GM10847 (cell line): ENCODE data around the gene ZMYND10.

Experiments used
- POLR2A ChIP-seq: IDR thresholded peaks from 2 replicates; pipeline ENCODE4 v1.6.1; 2011; ENCODE audit not compliant: insufficient read length; ENCODE audit errors: extremely low read depth

ZMYND10 gene

DNA sequence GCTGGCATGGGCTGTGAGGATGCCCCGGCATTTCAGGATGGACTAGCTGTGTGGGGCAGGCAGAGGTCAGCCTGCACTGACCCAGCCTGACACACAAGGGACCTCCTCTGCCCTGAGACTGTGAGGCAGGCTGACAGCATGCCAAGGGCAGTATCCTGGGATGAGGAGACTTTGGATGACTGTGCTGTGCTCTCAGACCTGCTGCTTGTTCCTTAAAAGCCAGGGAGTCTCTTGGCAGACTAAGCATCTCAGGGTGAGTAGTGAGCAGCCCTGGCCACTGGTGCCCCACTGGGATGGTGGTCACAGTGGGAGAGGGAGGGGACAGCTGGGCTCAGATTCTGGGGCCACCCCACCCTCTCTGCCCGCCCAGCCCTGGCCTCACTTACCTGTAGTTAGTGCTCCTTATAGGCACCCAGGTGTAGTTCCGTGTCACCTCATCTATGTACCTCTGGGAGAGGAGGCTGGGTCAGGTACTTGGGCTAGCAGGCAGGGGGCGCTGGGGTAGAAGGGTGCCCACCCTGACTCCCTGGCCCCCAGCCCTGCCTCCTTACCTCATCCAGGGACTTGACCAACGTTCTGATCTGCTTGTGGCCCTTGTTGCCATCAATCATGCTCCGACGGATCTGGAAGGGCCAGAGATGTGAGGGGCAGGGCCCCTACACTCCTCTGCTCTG is 29.9 kb upstream of the ZMYND10 start:
- TF ChIP-seq POLR2A = no peak

DNA sequence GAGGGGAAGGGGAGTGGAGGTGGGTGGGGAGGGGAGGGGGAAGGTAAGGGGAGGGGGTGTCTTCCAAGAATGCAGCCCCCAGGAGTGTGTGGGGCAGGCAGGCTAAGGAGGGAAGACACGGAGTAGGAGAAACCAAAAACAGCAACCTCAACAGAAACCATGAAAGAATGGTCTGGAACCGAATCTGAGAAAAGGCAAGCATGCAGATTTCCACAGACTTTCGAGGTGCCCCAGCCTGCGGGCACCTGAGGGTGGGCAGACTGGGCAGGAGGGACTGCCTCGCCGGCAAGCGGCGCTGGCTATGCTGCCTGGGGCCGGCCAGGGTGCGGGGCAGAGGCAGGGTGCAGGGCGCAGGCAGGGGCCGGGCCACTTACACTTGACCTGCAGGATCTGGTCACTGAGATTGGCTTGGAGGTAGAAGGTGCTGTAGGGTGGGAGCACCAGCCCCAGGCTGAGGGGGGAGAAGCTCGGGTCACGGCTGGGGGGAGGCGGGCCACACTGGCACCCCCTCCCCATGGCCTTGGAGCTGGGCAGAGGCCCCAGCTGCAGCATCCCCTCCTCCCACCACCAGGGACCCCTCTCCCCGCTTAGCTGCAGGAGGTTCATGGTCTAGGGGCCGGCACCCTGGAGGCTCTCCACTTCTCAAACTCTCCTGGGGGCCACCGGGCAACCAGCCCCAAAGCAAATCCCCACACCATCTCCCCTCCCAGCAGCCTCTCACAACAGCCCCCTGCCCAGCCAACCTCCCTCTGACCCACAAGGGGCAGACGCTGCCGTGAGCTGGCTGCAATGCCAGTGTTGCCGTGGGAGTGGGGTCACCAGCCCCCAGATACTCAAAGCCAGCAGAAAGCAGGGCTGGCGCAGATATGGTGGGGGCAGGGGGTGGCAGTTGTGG is 29.1 kb upstream of the ZMYND10 start:
- no peak for TF ChIP-seq POLR2A

DNA sequence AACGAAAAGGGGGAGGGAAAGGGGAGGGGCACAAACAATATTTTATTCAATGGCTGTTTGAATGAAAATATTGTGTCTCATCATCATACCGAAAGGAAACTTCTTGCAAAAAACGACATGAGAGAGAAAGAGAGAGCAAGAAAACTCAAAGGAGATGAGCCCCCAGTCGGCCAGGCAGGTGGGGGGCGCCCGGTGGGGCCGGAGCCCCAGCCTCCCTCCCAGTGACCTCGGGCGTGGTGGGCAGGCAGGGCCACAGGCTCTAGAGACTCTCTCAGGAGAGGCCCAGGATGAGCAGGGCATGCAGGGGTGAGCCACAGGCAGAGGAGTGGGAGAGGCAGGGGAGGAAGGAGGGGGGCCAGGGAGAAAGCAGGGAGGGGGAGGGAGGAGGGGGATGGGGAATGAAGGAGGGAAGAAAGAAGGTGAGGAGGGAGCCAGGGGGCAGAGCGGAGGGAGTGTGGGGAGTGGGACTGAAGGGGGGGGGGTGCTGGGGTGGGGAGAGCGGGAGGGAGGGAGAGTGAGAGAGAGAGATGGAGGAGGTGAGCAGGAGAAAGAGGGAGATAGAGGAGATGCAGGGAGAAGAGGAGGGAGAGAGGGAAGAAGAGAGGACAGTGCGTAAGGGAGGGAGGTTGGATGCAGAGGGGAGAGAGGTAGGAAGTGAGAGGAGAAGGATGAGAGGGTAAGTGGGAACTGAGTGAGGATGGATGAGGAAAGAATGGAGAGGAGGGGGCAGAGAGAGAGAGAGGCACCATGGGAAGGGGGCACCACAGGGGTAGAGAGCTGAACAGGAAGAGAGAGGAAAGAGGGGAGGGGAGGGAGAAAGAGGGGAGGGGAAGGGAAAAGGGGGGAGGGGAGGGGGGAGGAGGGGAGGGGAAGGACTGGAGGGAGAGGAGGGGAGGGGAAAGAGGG is 27.9 kb upstream of the ZMYND10 start:
- TF ChIP-seq POLR2A = no peak

DNA sequence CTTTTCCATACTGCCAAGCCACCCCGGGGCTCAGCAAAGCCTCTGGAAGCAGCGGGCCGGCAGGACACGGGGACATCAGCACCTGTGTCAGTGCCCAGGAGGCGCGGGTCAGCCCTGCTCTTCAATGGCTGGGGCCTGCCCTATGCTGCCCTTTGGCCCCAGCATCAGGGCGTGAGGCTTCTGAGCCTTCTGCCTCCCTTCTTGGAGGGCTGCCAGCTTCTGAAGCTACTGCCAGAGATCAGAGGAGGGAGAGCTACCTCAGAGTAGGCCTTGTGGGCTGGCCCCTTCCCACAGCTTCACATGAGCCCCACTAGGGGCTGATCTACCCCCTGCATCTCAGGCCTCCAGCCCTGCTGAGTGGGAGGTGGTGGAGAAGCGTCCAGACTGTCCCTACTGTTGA is 26.8 kb upstream of the ZMYND10 start:
- TF ChIP-seq POLR2A = no peak

DNA sequence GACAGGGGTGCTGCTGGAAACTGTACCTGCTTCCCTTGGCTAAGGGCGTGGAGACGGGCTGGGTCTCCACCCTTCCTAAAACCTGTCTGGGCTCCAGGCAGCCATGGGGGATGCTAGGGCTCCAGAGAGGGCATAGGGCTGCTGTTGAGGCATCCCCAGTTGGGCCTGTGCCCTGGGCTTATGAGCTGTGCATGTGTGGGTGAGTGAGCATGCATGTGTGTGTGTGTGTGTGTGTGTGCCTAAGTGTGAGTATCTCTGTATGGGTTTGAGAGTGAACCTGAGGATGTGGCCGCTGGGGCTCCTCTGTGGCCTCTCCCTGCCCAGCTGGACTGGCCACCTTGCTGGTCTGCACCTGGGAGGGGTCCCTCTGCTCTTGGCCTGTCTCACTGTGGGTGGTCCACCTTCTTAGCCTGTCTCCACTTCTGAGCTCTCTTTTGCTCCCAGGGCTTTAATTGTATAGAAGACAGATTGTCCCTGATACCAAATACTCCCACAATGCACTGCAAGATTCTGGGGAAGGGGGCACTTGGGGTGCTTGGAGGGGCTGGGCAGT is 25.7 kb upstream of the ZMYND10 start:
- no peak for TF ChIP-seq POLR2A

DNA sequence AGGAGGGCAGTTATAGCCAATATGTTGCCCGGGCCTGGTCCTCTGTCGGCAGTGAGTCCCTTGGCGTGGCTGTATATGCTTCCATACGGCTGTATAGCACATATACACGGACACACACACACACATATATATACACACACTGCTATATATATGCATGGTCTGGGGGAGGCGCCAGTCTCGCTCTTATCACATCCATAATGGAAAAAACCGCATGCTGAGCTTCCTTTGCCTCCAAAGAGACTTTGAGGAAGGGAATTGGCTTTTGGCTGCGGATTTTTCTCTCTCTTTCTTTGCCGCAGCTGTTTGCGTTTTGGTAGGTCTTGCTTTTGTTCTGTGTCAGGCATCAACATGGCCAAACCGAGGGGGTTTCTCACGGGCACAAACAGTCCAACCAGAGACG is 25.1 kb upstream of the ZMYND10 start:
- no peak for TF ChIP-seq POLR2A

DNA sequence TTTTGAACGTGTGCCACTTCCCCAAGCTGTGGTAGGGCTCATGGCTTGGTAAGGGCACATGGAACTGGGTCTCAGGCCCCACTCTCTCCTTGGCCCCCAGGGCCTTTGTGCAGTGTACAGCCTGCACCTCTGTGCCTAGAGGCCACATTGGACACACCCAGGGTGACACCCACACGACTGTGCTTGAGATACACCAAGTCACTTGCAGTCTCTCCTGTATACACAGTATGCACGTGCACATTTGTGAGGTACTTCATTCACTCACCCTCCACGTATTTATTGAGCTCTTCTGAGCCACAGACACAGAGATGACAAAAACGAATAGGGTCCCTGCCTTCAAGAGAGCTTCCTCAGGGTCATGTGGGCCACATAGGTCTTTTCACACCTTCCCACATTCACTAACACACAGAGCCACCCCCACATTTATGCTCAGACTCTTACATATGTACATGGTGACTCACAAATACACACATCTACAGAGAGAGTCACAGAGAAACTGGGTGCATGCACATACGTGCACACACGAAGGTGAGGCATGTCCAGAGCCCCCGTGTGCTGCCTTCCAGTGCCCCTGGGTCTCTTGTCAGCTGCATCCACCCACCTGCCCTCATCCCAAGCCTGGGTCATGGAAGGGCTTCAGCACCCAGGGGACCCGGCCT is 23.6 kb upstream of the ZMYND10 start:
- TF ChIP-seq POLR2A = no peak

DNA sequence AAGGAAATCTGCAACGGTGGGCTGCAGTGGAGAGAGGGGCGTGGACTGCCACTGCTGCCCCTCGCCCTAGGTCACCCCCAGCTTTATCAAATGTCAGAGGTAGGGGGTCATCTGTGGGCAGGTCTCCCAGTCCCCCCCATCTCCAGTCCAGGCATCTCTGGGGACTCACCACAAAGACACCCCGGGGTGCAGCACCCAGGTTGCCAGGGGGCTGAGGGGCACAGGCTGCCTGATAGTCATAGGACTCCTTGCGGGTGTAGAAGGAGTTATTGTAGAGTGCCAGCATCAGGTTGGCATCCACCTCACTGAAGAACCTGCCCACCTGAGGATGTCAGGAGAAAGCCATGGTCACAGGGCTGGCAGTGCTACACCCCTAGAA is 20.3 kb upstream of the ZMYND10 start:
- TF ChIP-seq POLR2A = no peak

DNA sequence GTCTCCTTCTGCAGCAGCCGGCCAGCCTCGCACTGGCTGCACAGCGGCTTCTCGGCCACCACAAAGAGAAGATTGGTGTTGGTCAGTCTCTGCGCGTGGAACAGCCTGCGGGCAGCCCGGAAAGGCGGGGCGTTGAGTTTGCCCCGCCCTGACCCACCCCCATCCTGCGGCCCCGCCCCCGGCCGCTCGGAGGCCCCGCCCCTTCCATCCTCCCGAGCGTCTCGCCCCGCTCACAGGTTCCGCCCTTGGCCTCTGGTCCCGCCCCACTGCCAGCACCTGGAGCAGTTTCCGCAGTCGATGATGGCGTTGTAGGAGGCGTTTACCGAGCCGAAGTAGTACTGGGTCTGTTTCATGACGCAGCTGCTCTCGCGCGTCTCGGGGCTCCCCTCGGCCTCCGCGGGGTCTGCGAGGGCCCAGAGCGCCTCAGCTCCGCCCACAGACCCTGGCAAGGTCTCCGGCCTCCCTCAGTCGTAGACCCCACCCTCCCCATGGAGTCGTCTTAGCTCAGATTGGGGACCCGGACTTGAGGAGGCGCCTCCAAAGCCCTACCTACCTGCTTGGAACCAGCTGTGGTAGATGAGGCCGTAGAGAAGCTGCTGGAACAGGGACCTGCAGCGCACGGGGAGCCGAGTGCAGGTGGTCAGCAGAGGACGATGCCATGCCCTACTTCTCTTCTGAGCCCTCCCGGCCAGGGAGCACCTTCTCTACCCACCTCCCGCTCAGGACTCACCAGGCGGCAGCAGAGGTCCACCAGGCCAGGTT is 19.7 kb upstream of the ZMYND10 start:
- no peak for TF ChIP-seq POLR2A

DNA sequence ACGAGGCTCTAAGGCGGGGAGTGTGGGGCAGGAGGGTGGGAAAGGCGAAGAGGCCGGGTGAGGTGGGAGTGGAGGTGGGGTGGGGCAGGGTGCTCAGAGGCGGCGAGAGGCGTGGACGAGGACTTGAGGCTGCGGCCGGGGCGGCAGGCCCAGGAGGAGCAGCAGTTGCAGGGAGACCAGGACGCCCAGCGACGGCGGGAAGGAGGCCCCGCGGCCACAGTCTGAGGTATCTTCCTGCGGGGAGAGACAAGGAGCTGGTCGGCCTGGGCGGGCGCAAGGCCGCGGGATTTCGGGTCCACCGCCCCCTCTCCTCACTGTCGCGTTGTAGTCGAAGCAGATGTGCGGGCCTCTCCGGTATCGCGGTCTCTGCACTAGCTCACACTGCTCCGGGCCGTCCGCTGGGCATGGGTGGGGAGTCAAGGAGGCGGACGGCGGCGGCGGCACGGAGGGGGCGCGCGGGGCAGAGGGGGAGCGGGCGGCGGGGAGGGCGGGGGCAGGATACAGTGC is 19.1 kb upstream of the ZMYND10 start:
- TF ChIP-seq POLR2A = no peak

DNA sequence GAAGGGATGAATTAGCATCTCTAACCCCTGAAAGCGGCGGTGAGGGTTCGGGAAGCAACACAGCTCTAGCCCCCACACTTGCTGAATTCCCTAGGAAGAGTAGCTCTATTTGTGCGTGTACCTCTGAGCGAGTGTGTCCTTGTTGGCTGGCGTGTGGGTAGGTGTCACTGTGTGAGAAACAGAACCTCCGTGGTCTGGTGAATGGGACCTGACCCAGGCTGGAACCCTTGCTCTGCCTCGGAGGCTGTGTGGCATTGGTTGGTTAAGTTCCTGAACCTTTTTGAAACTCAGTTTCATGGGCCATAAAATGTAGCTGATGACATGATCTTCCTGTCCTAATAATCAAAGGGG is 14.2 kb upstream of the ZMYND10 start:
- no peak for TF ChIP-seq POLR2A

DNA sequence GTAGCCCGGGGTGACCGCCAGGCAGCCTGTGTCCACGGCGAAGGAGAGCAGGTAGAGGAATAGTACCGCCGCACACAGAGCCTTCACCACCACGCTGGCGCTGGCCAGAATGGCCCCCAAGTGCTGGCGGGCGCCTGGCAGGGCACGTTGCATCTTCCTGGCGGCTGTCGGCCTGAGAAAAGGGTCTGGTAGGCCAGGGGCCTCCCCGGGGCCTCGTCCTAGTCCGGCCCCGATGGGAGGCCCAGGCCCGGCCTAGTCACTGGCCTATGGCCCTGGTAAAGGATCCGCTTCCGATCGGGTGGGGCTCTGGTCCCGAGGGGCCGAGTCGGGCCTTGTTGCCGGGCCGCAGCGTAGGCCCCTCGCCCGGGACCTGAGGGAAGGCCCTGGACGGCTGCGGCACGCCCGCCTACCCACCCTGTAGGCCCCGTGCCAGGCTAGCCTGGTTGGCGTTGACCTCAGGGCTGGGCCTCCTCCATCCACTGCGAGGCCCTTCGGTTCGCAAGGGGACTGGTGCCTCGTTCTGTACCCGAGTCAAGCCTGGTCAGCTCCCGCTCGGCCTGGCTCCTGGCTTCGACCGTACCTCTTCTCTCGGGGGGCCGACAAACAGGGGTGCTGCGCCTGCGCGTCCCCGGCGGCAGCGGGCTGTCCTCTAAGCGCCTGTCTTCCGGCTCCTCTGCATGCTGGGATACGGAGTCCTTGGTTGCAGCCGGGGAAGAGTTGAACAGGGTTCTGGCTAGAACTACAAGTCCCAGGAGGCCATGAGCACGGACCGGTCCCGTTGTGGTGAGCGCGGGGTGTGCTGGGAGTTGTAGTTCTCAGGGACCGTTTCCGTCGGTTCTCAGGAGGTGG is 13.6 kb upstream of the ZMYND10 start, which contains the start of gene TMEM115:
TMEM115 (minus strand) TSS at position 611 of the 849 bp plus-strand sequence; CDS start at position 153, 458 bp downstream.
- peak; percentile 54 for TF ChIP-seq POLR2A

DNA sequence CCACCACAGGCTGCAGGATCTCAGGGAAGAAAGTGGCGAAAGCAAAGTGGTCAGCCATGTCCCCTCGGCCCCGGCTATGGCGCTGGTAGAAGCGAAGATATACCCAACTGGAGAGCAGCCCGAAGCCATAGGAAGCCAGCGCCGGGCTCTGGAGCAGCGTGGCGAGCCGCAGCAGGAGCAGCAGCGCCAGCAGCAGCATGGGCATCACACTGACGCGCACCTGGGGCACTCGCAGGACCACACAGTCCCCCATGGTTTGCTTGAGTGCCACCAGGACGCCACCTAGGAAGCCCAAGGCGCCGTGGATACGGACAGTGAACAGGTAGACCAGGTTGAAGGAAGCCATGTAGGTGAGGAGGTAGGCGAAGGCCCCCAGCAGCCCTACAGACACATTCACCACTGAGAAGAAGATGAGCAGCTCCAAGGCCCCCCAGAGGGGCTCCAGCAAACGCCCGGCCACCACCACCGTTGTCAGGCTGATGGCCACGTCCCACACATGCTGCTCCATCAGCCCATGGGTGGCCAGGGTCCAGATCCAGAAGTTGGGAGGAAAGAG is 12.9 kb upstream of the ZMYND10 start:
- no peak for TF ChIP-seq POLR2A
